Ishikawa (cell line): ENCODE measurements around the gene GEMIN5.

ENCODE experiments used
- CEBPB ChIP-seq: IDR thresholded peaks from 2 replicates; pipeline ENCODE4 v1.6.1; 2012
- CREB1 ChIP-seq: IDR thresholded peaks from 2 replicates; pipeline ENCODE4 v1.6.1; 2012; ENCODE audit warnings: low read depth
- EGR1 ChIP-seq: IDR thresholded peaks from 2 replicates; pipeline ENCODE4 v1.6.1; 2012
- EP300 ChIP-seq: IDR thresholded peaks from 2 replicates; pipeline ENCODE4 v1.6.1; 2012; ENCODE audit warnings: borderline replicate concordance
- FOXM1 ChIP-seq: IDR thresholded peaks from 2 replicates; pipeline ENCODE4 v1.6.1; 2012; ENCODE audit warnings: low read depth, borderline replicate concordance
- MAX ChIP-seq: IDR thresholded peaks from 2 replicates; pipeline ENCODE4 v1.6.1; 2012
- NFIC ChIP-seq: IDR thresholded peaks from 2 replicates; pipeline ENCODE4 v1.6.1; 2012
- RAD21 ChIP-seq: IDR thresholded peaks from 2 replicates; pipeline ENCODE4 v1.6.1; 2012; ENCODE audit warnings: low read depth
- REST ChIP-seq: IDR thresholded peaks from 2 replicates; pipeline ENCODE4 v1.6.1; 2012; ENCODE audit warnings: low read depth, mild to moderate bottlenecking
- TAF1 ChIP-seq: IDR thresholded peaks from 2 replicates; pipeline ENCODE4 v1.6.1; 2012; ENCODE audit warnings: low read depth, mild to moderate bottlenecking
- TCF12 ChIP-seq: IDR thresholded peaks from 2 replicates; pipeline ENCODE4 v1.6.1; 2012; ENCODE audit warnings: low read depth
- TEAD4 ChIP-seq: IDR thresholded peaks from 2 replicates; pipeline ENCODE4 v1.6.1; 2012
- USF1 ChIP-seq: IDR thresholded peaks from 2 replicates; pipeline ENCODE4 v1.6.1; 2012
- YY1 ChIP-seq: IDR thresholded peaks from 2 replicates; pipeline ENCODE4 v1.6.1; 2012; ENCODE audit warnings: low read depth
- ZBTB7A ChIP-seq: IDR thresholded peaks from 2 replicates; pipeline ENCODE4 v1.6.1; 2012; ENCODE audit warnings: low read depth

The GEMIN5 gene

GRCh38 chr5:154899151-154899816, 38.7 kb downstream of the GEMIN5 start:
- TF ChIP-seq MAX (no peak), EGR1 (no peak), TAF1 (no peak), USF1 (no peak), TCF12 (no peak), FOXM1 (no peak), EP300 (no peak), NFIC (no peak), ZBTB7A (no peak), RAD21 (no peak), YY1 (no peak)

DNA sequence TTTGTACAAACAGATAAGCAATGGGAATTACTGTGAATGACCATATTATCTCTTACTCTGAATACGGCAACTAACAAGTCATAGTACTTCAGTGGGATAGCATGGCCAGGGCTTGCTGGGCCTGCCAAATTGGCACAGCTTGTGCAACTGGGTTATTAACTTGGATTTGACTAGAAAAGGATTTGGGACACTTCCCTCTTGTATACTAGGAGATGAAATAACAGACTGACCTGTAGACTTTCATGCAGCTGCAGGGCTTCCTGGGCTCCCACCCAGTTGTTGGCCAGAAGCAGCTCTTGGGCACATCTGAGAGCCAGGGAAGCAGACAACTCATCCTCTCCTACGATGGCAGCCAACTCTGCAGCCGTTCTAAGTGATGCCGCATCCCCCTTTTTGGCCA, 39.8 kb downstream of the GEMIN5 start:
- TF ChIP-seq TAF1 (no peak), CREB1 (no peak), NFIC (no peak), REST (no peak), FOXM1 (no peak), EGR1 (no peak), MAX (no peak), ZBTB7A (no peak), CEBPB (no peak), TEAD4 (no peak), YY1 (no peak)

DNA sequence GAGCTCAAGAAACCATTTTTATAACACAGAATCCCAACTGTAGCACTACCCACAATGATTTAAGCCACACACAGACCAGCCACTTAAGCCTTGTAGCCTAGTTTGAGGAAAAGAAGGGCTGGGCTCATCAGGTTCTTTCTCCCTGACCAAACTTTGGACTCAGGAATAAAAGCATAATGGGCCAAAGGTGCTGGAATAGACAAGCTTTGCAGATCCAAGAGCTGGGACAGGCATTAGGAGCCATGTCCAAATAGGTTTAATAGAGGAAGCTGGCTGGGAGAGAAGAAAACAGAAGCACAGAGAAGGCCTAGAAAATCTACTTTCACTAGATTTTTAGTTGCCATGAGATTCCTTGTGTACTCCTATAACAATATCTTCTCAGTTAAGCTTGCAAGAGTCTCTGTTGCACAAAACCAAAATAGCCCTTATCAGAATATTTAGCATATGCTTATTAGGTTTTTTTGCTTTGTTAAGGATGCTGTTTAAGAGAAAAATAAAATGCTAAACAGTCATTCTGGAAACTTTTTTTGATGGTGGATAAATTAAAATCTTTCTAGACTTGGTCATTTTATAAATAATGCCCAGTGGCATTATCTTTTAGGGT, 41.3 kb downstream of the GEMIN5 start:
- TF ChIP-seq ZBTB7A (no peak), EP300 (no peak), RAD21 (no peak), YY1 (no peak), NFIC (no peak), TCF12 (no peak), EGR1 (no peak), CEBPB (no peak), USF1 (no peak), MAX (no peak), FOXM1 (no peak), TAF1 (no peak), REST (no peak), TEAD4 (no peak), CREB1 (no peak)

- TF ChIP-seq RAD21 (no peak), EP300 (no peak), TEAD4 (no peak), USF1 (no peak), TAF1 (no peak), FOXM1 (no peak), TCF12 (no peak), ZBTB7A (no peak), REST (no peak), NFIC (no peak), CREB1 (no peak)
These were observed 42.1 kb downstream of the GEMIN5 start for GRCh38 chr5:154895606-154896561.
